NCI-H2081 (cell line): ENCODE results near the gene OSBPL7.
A peak's percentile ranks its signal among the peaks of the same experiment; 100 is the strongest.

Source experiments
- DNase-seq, 2 experiments: peaks; one replicate each; lab custom pipeline; 2025; lab: John Stamatoyannopoulos, UW

OSBPL7 gene

DNA sequence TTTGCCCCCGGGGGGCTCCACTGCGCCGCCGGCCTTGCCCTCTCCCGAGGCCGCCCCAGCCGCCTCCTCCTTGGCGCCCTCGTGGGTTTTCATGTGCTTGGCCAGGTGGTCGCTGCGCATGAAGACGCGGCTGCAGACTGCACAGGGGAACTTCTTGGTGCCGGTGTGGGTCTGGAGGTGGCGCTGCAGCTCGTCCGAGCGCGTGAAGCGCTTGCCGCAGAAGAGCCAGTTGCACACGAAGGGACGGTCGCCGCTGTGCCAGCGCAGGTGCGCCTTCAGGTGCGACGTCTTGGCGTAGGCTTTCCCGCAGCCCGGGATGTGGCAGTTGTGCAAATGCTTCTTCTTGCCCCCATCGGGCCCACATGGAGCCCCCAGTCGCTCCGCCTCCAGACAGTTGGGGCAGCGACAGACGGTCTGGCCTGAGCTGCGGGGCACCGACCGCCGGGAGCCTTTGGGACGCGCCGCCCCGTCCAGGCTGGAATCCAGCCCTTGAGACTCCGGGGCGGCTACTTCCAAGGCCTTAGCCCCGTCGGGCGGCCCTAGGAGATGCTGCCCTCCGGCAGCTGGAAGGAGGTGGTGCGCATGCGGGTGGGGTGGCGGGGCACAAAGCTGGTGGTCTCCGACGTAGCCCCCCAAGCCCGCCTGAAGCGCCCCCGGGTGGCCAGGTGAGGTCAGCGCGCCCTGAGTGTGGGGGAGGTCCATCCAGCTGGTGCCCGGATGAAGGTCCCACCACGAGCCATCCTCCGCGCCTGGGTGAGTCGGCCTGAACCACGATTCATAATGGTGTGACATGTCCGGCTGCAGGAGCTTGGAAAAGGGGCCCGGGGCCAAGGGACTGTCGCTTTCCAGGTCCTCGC lies 26.0 kb upstream of the OSBPL7 start:
- no peak for DNase-seq

DNA sequence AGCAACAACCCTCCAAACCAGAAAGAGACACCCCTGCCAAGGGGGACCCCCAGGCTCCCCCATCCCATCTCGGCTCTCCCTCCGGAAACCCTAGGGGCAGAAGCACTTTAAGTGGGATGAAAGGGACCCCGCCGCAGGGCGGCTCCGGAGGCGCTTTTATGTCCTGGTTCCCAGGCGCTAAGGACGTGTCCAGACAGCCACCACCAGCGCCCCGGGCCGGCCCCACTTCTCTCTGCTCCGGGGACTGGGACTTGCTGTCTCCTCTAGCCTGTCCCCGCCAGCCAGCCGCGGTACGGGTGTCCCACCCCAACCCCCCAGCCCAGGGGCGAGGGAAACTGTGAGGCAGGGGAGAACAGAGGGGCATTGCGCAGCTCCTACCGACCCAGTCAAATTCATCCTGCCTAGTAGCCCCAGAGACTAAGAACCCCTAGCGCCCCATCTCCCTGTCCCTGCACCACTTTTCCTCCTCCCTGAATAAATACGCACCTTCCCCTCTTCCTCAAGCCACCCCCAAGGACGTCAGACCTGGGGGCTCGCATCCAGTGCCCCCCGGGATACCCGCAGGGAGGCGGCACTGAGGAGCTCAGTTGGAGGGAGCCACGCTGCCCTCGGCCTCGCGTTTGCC lies 25.2 kb upstream of the OSBPL7 start:
- no peak for DNase-seq

DNA sequence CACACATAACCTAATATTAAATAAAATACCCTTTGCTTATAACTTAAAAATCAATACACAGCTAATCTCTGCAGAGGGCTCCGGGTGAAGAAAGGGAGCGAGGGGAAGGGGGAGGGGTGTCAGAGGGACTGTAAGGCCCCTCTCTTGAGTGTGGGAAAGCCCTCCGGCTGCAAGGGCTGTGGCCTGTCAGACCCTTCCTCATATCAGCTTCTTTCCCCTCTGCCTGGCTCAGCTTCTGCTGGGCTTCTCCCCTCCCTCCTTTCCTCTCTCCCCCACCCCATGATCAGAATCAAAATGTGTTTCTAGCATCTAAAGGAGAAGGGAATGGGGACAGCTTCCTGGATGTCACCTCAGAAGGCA lies 24.1 kb upstream of the OSBPL7 start:
- DNase-seq: no peak

DNA sequence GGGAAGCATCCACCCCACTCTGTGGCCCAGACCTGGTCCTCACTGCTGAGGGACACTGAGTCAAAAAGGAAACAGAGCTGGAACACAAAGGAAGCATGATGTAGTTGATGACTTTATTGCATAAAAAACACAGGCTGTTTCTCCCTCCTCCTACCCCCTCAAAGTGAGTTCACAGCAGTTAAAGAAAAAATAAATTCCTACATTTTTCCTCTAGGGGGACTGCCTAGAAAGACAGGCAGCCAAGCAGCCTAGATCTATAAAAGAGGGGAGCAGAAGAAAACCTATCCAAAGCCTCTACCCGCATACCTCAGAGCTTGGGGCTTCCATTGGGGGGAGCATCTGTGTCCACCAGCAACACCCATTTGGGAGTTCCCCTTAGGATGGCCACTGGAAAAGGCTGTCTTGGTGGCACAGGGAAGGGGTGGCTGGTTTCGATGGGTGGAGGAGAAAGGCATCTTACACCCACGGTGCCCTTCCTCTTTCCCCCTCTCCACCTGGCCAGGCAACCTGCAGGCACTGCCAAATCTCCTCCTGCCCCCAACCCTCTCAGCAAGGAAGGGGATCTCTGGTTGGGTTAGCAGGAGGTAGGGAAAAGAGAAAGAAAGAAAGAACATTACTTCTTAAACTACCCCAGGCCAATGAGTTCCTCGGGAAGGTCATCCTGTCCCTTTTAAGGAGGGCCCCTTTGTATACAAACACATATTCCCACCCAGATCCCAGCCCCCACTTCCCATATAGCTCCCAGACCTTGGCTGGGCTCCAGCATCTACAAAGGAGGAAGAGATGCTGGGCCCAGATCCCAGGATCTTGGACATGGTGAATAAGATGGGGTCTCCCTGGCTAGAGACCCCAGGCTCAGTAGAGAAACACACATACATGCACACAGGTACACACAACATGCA lies 23.5 kb upstream of the OSBPL7 start:
- DNase-seq: peak in 1 of 2 experiments; percentile 30

DNA sequence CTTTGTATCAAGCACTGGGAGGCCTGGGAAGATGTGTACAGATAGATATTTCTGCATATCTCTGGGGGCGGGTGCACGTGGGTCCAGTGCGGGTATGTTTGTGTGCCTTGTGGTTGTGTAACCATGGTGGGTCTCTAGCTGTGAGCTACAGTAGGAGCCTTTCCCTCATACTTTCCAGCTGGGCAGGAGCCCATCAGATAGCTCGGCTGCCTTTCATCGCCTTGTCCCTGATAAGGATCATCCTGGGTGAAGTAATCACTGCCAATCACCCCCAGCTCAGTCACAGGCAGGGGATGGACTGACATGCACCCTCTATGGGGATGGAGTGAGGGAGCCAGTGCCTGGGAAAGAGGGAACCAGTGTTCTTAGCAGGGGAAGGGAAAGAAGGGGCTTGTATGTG lies 22.6 kb upstream of the OSBPL7 start:
- DNase-seq: peak in 1 of 2 experiments; percentile 29

DNA sequence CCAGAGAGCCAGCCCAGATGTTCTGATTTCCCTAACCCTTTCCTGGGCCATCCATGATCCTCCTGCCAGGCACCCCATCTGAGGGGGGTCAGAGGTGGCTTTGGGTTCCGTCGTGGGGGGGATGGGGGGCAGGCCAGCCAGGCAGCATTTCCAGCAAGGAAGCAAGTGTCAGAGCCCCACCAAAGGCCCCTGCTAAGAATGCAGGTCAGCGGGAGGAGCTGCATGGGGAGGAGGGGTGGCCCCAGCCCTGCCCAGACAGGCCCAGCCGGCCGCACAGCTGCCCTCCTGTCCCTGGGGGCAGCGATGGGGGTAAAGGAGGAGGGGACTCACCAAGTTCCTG lies 21.8 kb upstream of the OSBPL7 start:
- DNase-seq: no peak

DNA sequence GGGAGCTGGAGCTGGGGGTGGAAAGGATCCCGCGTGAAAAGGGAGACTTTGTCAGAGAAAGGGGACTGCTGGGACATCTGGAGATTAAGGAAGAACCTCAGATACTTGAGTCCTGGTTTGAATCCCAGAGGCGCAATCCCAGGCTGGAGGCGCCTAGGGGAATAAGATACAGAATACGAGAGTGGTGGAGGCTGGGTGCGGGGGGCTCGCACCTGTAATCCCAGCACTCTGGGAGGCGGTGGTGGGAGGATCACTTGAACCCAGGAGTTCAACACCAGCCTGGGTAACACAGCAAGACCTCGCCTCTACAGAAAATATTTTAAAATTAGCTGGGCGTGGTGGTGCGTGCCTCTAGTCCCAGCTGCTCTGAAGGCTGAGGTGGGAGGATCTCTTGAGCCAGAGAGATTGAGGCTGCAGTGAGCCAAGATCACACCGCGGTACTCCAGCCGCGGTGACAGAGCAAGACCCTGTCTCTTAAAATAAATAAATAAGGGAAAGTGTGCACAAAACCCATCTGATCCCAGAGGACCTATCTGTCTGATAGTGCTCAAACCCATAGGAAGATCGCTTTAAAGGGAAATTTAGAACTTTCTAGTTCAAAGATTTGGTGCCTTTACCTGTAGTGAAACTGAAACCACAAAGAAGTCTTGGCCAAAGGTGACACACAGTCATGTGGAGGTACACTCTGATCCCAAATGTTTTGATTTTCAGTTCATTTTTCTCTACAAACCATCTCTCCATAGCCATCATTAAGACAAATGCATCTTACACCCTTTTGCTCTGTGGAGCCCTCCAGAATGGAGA lies 20.1 kb upstream of the OSBPL7 start:
- DNase-seq: no peak

DNA sequence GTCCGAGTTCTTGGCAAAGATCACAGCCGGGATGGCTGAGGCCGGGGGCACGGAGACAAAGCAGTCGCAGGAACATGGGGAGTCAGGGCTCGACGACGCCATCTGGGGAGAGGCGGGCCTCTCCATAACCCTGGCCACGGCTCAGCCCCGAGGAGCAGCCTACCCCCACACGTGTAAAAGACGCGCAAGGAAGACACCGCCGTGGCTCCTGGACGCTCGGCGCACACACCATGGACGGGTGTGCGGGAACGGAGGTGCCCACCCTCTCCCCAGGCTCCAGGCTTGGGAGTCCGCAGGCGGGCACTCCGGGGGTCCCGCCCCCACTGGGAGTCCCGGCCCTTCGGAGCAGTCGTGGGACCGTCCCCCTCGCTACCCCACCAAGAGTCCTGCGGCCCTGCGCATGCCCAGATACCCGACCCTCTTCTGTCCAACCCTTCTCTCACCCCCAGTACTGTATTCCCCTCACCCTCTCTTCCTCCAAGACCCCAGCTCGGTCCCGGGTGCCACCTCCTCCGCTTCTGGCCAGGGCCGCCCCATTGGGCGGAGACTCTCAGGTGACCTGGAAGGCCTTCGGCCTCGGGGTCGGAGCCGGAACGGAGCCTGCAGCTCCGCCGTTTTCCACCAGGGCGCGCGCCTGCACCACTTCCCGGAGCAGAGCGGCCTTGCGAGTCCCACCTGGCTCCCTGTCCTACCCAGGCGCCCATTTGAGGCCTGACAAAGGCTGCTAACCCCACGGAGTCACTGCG lies 19.3 kb upstream of the OSBPL7 start, which contains the start of gene SCRN2:
TSS of gene SCRN2 (minus strand) at position 532 of the 746 bp plus-strand sequence. CDS start at position 102, 430 bp downstream.
- DNase-seq: peak; percentile 86 to 87

DNA sequence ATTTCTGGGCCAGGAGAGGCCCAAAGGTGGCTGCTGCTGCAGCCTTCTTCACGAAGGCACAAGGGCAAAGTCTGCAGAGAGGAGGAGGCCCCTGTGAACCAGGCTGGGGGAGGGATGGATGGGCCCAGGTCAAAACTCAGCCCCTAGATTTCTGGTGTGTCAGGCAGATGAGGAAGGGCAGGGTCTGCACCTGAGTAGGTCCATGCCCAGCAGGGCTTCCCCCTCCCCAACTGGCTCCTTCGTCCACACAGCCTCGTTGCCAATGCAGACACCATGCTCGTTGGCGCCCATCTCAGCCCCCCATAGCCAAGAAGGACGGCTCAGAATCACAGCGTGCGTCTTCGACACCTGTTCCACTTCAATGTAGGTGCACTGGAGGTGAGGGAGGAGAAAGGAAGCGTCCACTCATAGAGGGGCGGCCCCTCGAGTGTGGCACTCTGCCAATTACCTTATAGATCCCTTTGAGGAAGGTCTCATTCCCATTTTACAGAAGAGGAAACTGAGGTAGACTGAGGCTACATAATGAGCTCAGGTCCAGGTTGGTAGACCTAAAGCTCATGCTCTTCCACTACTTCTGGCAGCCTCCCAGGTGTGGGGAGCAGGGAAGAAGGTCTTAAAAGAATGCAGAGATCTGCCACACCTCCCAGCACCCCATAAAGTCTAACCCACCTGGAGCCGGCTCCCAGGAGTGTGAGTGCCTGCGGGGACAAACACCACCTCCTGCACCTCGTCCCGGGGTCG lies 18.6 kb upstream of the OSBPL7 start:
- peak in 1 of 2 experiments; percentile 33 for DNase-seq

DNA sequence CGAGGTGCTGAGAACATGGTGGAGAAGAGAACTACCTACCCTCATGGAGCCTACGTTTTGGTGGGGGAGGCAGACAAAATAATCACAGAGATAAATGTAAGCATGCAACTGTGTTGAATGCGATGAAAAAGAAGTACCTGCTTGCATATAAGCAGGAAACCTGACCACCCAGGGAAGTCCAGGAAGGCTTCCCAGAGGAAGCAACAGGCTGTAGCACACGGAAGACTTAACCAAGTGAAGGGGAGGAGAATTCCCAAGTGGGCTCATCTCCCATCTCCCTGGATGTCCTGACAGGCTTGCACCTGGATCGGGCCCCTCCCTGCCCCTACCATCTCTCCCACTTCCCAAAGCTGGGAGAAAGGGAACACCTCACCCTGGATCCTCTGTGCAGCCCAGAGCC lies 17.5 kb upstream of the OSBPL7 start:
- no peak for DNase-seq

DNA sequence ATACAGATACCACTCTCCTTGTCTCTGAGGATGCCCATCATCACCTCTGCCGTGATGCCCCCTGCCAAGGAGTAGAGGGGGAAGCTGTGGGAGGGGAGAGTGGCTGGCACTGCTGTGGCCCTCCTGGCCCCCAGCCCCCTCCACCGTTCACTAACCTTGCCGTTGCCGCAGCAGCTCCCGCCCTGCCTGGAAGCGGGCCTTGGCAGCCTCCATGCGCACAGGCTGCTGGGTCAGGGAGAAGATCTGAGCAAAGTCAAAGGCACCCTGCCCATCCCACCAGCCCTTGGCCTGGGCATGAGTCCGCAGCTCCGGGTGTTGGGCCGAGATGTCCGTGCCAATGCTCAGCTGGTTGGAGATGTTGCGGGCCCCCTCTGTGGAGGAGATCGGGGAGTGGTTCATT lies 17.0 kb upstream of the OSBPL7 start:
- DNase-seq: no peak

DNA sequence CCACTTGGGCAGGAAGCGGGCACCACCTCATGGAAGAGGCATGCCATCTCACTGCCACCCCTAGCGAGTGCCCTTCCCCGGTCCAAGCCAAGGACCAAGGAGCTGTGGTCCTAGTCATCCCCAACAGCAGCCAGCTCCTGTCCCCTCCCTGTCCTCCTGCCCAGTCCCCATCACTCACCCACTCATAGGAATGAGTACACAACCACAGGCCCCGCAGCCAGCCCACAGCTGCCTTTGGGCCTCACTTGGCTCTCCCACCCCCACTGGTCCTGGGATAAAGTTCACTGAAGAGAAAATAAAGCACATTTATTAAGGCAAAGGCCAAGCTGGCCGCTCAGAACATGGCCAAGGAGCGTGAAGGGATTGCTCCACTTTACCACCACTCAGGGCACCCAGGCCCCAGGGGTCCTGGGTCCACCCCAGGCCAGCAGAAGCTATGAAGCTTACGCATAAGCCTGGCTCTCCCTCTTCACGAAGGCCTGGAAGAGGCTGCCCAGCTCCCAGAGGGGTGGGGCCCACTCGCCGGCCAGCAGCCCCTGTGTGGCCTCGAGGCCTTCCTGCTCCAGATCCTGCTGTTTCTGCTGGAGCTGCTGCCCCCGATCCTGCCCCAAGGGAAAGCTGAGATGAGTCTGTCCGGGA lies 15.9 kb upstream of the OSBPL7 start:
- DNase-seq: no peak

DNA sequence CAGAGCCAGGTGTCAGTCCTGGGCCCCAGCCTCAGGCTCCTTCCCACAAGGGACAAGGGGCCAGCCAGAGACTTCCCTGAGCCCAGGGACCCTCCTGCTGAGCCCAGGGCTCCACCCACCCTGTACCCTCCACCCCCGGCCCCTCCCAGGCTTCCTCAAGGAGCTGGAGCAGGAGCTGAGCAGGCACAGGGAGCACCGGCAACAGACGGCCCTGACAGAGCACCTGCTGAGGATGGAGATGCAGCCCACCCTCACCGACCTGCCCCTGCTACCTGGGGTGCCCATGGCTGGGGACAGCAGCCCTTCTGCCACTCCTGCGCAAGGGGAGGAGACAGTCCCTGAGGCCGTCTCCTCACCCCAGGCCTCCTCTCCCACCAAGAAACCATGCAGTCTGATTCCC lies 15.0 kb upstream of the OSBPL7 start:
- no peak for DNase-seq

DNA sequence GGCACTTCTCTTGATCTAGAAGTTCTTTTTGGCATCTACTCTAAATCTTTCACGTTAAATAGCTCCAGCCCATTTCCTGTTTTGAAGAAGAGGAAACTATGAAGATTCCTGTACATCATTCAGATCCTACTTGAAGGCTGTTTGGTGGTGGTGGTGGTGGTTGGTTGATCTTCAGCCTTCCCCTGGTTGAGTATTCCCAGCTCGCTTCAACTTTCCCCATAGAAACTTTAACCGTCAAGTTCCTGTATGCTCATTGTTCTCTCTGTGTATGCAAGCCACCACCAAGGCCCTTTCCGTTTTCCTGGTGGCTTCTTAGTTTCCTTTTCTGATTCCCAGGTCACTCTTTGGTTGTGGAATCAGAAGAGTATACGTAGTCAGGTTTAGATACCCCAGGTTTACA lies 13.2 kb upstream of the OSBPL7 start:
- no peak for DNase-seq

DNA sequence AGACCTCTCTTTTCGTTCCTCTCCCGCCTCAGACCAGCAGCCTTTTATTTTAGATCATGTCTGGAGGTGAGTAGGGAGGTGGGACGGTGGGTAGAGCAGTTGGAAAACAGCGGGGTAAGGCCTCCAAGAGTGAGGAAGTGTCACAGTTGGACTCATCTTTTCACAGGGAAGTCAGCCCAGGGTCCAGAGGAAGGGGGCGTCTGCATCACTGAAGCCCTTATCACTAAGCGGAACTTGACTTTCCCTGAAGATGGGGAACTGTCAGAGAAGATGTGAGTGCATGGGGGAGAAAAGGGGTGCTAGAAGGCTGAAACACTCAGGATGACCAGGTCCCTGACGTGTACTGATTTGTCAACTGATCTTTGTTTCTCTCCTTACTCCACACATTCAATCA lies 10.3 kb upstream of the OSBPL7 start:
- DNase-seq: no peak

DNA sequence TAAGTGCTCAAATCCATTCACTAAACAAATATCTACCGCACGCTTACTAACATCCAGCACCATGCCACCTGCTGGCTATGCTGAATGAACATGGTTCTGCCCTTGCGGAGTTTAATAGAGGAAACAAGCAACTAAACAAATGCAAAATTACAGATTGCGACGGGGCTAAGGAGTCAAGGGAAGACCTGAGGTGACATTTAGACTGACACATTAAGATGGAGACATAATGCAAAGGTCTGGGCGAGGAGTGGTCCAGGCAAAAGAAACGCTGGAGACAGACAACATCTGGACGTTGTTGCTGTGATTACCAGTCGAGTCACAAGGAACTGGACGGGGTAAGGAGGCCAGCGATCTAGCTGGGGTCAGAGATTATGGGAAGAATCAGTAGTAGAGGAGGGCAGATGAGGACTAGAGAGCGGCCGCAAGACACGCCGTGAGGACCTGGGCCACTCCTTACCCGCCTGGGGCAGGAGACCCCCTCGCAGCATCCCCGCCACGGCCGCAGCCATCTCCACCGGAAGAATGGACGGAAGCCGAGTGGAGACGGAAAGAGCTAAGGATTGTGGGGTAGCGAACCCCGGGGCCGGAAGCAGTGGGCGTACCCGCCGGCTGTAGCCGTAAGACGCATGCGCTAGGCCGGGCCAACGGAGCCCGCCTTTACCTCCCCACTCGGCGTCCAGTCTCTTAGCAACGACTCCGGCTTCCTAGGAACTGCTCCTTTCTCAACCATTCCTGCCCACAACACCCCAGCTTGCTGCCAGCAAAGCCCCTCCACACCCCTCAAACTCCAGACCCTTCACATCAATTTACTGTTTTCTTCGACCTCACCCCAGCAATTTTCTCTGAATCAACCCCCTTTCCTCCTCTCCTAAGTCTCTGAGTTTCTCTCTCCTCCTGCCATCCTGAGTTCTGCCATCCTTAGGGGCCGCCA lies 9.7 kb upstream of the OSBPL7 start, which contains the start of the genes LRRC46 and MRPL10:
TSS of gene LRRC46 (plus strand) at position 668 of the 931 bp plus-strand sequence. CDS start 320 bp downstream, outside the sequence.
TSS of gene MRPL10 (minus strand) at position 539 of the 931 bp plus-strand sequence. CDS start at position 509, 30 bp downstream.
- DNase-seq: peak; percentile 97

DNA sequence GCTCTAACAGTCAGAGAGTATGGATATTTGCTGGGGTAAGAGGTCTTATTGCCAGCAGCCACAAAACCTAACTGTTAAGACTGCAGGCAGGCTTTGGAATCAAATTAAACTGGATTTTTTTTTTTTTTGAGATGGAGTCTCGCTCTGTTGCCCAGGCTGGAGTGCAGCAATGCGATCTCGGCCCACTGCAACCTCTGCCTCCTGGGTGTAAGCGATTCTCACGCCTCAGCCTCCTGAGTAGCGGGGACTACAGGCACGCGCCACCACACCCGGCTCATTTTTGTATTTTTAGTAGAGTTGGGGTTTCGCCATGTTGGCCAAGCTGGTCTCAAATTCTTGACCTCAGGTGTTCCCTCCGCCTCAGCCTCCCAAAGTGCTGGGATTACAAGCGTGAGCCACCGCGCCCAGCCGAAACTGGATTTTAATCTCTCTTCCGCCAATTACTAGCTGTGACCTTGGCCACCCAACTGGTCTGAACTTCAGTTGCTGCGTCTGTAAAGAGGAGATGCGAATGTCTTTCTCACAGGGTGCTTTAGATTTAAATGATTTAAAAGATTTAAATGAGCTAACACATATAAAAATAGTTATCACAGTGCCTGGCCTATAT lies 8.9 kb upstream of the OSBPL7 start:
- no peak for DNase-seq

DNA sequence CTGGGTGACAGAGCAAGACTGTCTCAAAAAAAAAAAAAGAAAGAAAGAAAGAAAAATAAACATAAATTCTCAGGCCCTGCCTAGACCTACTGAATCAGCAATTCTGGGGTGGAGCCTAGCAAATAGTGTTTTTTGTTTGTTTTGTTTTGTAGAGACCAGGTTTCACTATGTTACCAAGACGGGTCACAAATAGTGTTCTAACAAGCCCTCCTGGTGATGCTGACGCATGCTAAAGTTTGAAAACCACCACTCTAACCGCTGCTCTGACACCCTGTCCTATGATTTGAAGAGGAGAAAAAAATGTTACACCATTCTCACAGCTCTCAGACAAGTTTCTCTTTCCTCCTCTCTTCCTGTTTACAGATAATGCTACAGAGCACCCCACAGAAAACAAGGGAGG lies 8.3 kb upstream of the OSBPL7 start:
- no peak for DNase-seq
